HTERT RPE-1 (cell line): Measurements from ENCODE around the gene ACACA.
"Not testable (repeated sequence)": the region's sequence is repeated elsewhere in the genome, so short reads cannot be mapped to it uniquely, and the experiment has no call there.

Source experiments
- in situ Hi-C: fragments of 300-500 bp; cut with MboI; formaldehyde crosslinking; loops from 4 replicates; pipeline ENCODE4 v1.14.3; 2020; ENCODE audit warnings: low sequenced_read_pairs

ACACA gene

GRCh38 chr17:37356796-37357569 lies 49.7 kb downstream of the ACACA start:
- in situ Hi-C loops, result not testable (repeated sequence)

- in situ Hi-C loops, result not testable (repeated sequence)
Measured at GRCh38 chr17:37346863-37347402, 59.7 kb downstream of the ACACA start.

DNA sequence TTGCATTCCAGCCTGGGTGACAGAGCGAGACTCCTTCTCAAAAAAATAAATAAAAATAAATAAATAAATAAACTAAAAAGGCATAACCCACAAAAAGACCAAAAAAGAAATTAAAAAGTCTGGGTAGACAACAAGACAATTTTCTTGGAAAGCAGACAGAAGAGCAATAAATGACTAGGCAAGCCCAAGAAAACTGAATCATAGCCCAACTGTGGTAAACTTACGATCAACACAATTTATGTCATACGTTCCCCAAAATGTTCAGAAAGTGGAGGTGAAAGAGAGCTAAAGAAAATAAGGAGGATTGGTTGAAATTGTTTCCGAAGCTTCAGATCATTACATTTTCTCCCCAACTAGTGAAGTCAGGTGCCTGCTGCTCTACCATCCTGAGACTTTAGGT lies 62.1 kb downstream of the ACACA start:
- in situ Hi-C loops, result no loop called here

GRCh38 chr17:37342589-37342988 lies 64.0 kb downstream of the ACACA start:
- in situ Hi-C loops, result no loop called here

DNA sequence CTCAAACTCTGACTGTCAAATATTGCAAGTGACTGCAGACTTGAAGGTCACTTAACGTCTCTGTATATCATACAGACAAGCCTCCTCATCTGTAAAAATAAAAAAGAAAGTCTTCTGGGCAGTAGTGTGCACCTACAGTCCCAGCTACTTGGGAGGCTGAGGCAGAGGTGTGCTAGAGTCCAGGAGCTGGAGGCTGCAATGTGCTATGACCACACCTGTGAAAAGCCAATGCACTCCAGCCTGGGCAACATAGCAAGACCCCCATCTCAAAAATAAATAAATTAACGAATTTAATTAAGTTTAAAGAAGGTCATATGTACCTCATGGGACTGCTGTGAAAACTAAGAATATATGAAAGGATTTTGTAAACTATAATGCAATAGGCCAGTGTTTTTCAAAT lies 65.8 kb downstream of the ACACA start:
- in situ Hi-C loops, result no loop called here

- in situ Hi-C loops, result no loop called here
Measured at GRCh38 chr17:37339321-37339720, 67.3 kb downstream of the ACACA start.

GRCh38 chr17:37338847-37339246 lies 67.8 kb downstream of the ACACA start:
- in situ Hi-C loops, result no loop called here

DNA sequence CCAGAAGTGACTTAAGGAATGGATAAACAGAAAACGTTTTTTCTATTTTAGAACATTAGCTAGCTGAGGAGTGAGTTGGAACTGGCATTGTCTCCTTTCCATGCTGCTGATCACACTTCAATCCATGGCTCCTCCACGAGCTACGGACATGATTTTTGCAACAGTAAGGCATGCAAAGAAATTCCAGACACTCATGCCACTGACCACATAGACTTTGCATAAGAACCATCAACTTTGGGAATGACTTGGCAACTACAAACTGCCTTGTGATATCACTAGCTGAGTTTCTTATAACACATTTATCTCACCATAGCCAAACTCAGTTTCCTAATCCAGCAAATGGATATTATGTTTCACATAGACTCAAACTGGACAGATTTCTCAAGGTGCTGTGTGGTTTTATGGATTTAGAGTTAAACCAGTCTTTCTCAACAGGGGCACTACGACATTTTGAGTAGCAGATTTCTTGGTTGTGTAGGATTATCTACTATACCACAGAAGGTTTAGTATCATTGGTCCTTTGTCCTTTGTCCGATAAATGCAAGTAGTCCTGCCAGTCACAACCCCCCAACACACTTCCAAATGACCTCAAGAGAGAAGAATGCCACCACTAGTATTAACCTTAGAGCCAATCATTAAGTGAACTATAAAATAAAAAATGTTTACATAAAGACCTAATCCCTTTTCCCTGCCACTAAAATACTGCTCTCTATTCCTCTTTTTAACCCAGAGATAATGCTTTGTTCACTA lies 79.1 kb downstream of the ACACA start:
- in situ Hi-C loops, result no loop called here

- in situ Hi-C loops, result no loop called here
Measured at GRCh38 chr17:37322826-37323561, 83.6 kb downstream of the ACACA start.

DNA sequence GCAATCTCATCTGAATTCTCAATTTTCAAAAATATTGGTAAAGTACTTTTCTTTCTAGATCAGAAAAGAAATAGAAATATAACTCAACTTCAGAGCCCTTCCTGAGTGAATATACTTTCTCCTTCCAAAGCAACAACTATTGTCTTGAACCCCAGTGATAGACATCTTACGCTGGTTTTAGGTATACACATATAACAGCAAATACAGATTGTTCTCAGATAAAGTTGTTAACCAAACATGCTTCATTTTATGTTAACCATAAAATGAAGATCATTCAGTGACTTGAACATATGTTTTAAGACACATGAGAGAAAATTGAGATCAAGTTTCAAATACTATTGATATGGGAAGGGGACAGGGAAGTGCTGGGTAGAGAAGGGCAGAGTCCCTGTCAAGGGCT lies 84.5 kb downstream of the ACACA start:
- in situ Hi-C loops, result no loop called here

- in situ Hi-C loops, result no loop called here
Measured at GRCh38 chr17:37318931-37319594, 87.6 kb downstream of the ACACA start.

- in situ Hi-C loops, result no loop called here
Measured at GRCh38 chr17:37317867-37318266, 88.8 kb downstream of the ACACA start.

- in situ Hi-C loops, result no loop called here
Measured at GRCh38 chr17:37315601-37316000, 91.0 kb downstream of the ACACA start.

- in situ Hi-C loops, result no loop called here
Measured at GRCh38 chr17:37312137-37312923, 94.3 kb downstream of the ACACA start.

DNA sequence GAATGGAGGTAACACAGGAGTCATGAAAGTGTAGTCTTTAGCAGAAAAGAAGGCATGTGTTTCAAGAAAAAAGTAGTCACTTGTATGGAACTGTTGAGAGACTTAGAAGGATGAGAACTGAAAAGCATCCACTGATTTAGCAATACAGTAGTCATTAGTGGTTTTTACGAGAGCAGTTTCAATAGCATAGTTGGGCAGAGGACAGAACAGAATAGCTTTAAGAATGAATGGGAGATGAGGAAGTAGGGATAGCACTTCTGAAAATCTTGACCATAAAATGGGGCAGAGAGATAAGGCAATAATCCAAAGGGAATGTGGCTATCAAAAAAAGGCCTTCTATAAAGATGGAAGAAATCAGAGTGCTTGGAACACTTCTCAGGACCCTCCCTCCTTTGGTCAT lies 95.7 kb downstream of the ACACA start:
- in situ Hi-C loops, result no loop called here

DNA sequence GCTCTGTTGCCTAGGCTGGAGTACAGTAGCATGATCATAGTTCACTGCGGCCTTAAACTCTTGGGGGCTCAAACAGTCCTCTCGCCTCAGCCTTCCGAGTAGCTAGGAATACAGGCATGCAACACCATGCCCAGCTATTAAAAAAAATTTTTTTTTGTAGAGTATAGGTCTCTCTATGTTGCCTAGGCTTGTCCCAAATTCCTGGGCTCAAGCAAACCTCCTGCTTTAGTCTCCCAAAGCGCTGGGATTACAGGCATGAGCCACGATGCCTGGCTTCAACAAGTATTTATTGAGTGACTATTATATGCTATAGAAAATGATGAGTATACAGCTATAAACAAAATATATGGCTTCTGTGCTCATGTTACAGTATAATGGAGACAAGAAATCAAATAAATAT lies 97.6 kb downstream of the ACACA start:
- in situ Hi-C loops, result no loop called here

DNA sequence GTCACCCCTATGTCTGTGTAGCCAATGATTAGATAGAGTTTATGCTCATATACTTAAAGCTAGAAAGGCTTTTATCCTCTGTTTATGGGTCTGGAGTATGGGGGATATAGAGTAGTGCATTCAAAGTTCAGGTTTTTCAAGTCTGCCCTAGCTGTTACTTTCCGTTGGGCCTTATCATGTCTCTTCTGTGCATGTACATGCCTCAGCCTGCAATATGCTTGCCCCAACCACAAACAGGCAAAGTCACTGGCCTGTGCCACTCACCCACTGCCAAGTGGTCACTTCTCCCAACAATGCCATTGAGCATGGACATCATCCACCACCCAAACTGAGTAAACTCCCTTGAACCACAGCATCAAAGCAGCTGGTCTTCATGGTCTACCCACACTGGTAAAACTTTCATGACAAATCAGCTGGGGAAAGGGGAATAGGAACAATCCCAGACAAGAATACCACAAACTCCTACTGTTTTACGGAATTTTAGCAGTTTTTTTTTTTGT lies 101.2 kb downstream of the ACACA start:
- in situ Hi-C loops, result no loop called here

GRCh38 chr17:37301288-37301687 lies 105.3 kb downstream of the ACACA start:
- in situ Hi-C loops, result no loop called here

- in situ Hi-C loops, result no loop called here
Measured at GRCh38 chr17:37300683-37301082, 106.0 kb downstream of the ACACA start.
